K562 (cell line): ENCODE results near the gene INHBC. TPM values are rescaled to one million over a fixed set of nuclear protein-coding genes. Genes with fewer than 3 reads are reported as not detected.

Experiments
- ATAC-seq: fragments of 200-7000 bp; cut with Tn5 transposase; 3 replicates; pipeline ENCODE4 v1.9.1; 2020; ENCODE audit warnings: moderate library complexity
- BruUV-seq: library from RNA; stranded (reverse); fragments of 400-500 nt; replicated peaks from 2 replicates; lab custom pipeline; 2021; lab: Mats Ljungman, UMichigan
- CTCF ChIA-PET: fragments of 300-600 bp; formaldehyde crosslinking; extraction: SDS; loops from one replicate; lab custom pipeline; 2021; ENCODE audit warnings: low intra/inter-chr PET ratio; lab: Yijun Ruan, JAX
- POLR2A ChIA-PET: fragments of 300-600, 350-650 bp; sonication (Branson Sonifier 250); formaldehyde crosslinking; extraction: SDS; loops from one replicate; lab custom pipeline; 2021; ENCODE audit warnings: antibody characterized with exemption, inconsistent platforms; lab: Yijun Ruan, JAX
- DNase-seq, 4 experiments: peaks; one replicate each; pipeline versions ENCODE4 v3.0.0 to v3.0.0-alpha.2; 2011 to 2018; ENCODE audit warnings: low spot score in 3 of 4, mixed read lengths in 3 of 4; ENCODE audit errors: extremely low read depth in 1 of 4
- FAIRE-seq: peaks from 2 replicates; lab custom pipeline; 2011; peaks lifted over from hg19 to GRCh38; lab: Jason Lieb, UNC
- H2AFZ ChIP-seq: 2 replicates; pipeline ENCODE4 v1.6.0; 2011; ENCODE audit warnings: low read depth, low read length, control low read depth, inconsistent platforms
- H3K27ac ChIP-seq: fragments of 200-600 bp; 3 replicates; pipeline ENCODE4 v1.8.0; 2011; ENCODE audit warnings: low read depth, mild to moderate bottlenecking, control low read depth, inconsistent platforms, low read length, moderate library complexity, mixed read lengths; ENCODE audit errors: extremely low read depth
- H3K27me3 ChIP-seq, 2 experiments: fragments of 300-600 bp in 1 of 2; 2 replicates in 1 of 2; 3 replicates in 1 of 2; pipeline versions ENCODE4 v1.6.0 to v1.8.0; 2011; ENCODE audit warnings: inconsistent platforms in 2 of 2, low read length in 2 of 2, mild to moderate bottlenecking in 1 of 2, mixed read lengths in 1 of 2, moderate library complexity in 1 of 2; ENCODE audit not compliant: control insufficient read depth in 2 of 2, insufficient read depth in 2 of 2
- H3K36me3 ChIP-seq: fragments of 300-600 bp; 3 replicates; pipeline ENCODE4 v1.8.0; 2011; ENCODE audit warnings: mild to moderate bottlenecking, low read length, inconsistent platforms; ENCODE audit not compliant: control insufficient read depth, insufficient read depth
- H3K4me1 ChIP-seq, 2 experiments: fragments of 200-600 bp in 1 of 2; replicated peaks in 1 of 2; 2 replicates in 1 of 2; 3 replicates in 1 of 2; pipeline versions ENCODE4 v1.5.1 to v1.8.0; 2011; ENCODE audit warnings: inconsistent platforms in 2 of 2, low read length in 2 of 2, mild to moderate bottlenecking in 1 of 2, mixed read lengths in 1 of 2, moderate library complexity in 1 of 2; ENCODE audit not compliant: control insufficient read depth in 2 of 2, insufficient read depth in 2 of 2
- H3K4me2 ChIP-seq: 2 replicates; pipeline ENCODE4 v1.6.1; 2011; ENCODE audit warnings: low read length, control low read depth, inconsistent platforms, mixed read lengths; ENCODE audit not compliant: insufficient read depth
- H3K4me3 ChIP-seq: fragments of 200-600 bp; sonication (generic), shearing (Covaris generic); 2 replicates; pipeline ENCODE4 v1.5.1; 2016; ENCODE audit warnings: control low read depth, inconsistent platforms
- H3K79me2 ChIP-seq: fragments of 200-600 bp; 3 replicates; pipeline ENCODE4 v1.8.0; 2011; ENCODE audit warnings: low read length, inconsistent platforms; ENCODE audit not compliant: control insufficient read depth, insufficient read depth
- H3K9ac ChIP-seq, 2 experiments: 2 replicates each; pipeline versions ENCODE4 v1.6.0 to v1.6.1; 2011; ENCODE audit warnings: low read depth in 2 of 2, low read length in 2 of 2, control low read depth in 1 of 2, inconsistent platforms in 1 of 2, mild to moderate bottlenecking in 1 of 2, mixed read lengths in 1 of 2; ENCODE audit not compliant: insufficient read depth in 1 of 2
- H3K9me1 ChIP-seq: one replicate; pipeline ENCODE4 v1.6.0; 2011; ENCODE audit warnings: inconsistent platforms, mild to moderate bottlenecking, low read length, moderate library complexity; ENCODE audit not compliant: control insufficient read depth, insufficient read depth
- H3K9me3 ChIP-seq: replicated peaks from 2 replicates; pipeline ENCODE4 v1.5.1; 2011; ENCODE audit warnings: low read depth, low read length, inconsistent platforms; ENCODE audit not compliant: control insufficient read depth, insufficient read depth
- H4K20me1 ChIP-seq: replicated peaks from 2 replicates; pipeline ENCODE4 v1.6.1; 2011; ENCODE audit warnings: low read length, inconsistent platforms, mixed read lengths; ENCODE audit not compliant: control insufficient read depth, insufficient read depth
- HDAC1 ChIP-seq, 2 experiments: fragments of 450-650 bp; IDR thresholded peaks; 2 replicates each; pipeline ENCODE4 v1.6.1; 2016 to 2017; ENCODE audit warnings: inconsistent platforms in 1 of 2, mild to moderate bottlenecking in 1 of 2, moderate library complexity in 1 of 2
- JUND ChIP-seq, 2 experiments: IDR thresholded peaks; 2 replicates in 1 of 2; 3 replicates in 1 of 2; pipeline ENCODE4 v1.6.1; 2011; ENCODE audit warnings: borderline replicate concordance in 2 of 2, low read depth in 2 of 2, low read length in 2 of 2, improper control_type of control experiment in 1 of 2, missing biosample characterization in 1 of 2, missing genetic modification characterization in 1 of 2, missing genetic modification reagents in 1 of 2
- MEF2A ChIP-seq: IDR thresholded peaks from 2 replicates; pipeline ENCODE4 v1.6.1; 2011; ENCODE audit warnings: low read depth, mild to moderate bottlenecking, low read length, moderate library complexity; ENCODE audit not compliant: control insufficient read depth
- POLR2G ChIP-seq: fragments of 200-400 bp; formaldehyde crosslinking; IDR thresholded peaks from 2 replicates; pipeline ENCODE4 v1.6.1; 2017; ENCODE audit warnings: low read depth, mild to moderate bottlenecking, antibody characterized with exemption, low read length, moderate library complexity
- THRAP3 ChIP-seq: fragments of 450-650 bp; IDR thresholded peaks from 2 replicates; pipeline ENCODE4 v1.6.1; 2016; ENCODE audit warnings: mild to moderate bottlenecking, inconsistent platforms, borderline replicate concordance
- WGBS: fragments of 100-300 bp; shearing (Covaris generic); methylation state at CpG from one replicate; pipeline ENCODE4 v1.1.6; 2016; ENCODE audit warnings: low coverage, mixed read lengths; ENCODE audit not compliant: insufficient coverage; ENCODE audit errors: missing lambda C conversion rate; 5-methylcytosine and 5-hydroxymethylcytosine counted together
- in situ Hi-C: fragments of 300-500 bp; cut with MboI; formaldehyde crosslinking; loops from 4 replicates; pipeline ENCODE4 v1.15.0; 2018; ENCODE audit warnings: inconsistent platforms, mixed read lengths
- intact Hi-C: fragments of 100-400 bp; cut with micrococcal nuclease; formaldehyde crosslinking; loops from 2 replicates; pipeline ENCODE4 v1.14.2; 2022
- polyA plus RNA-seq, 8 experiments: library from polyadenylated mRNA; depleted of rRNA in 4 of 8; stranded (reverse) in 5 of 8; unstranded in 3 of 8; fragments of >200 nt; fragmentation: Nextera tagmentation in 2 of 8; fragmentation: Illumina TruSeq in 1 of 8; extraction: Ambion mirVana in 2 of 8; extraction: Trizol in 1 of 8; gene quantifications; 2 replicates each; pipeline versions ENCODE4 v1.2.1 to v1.2.3, GENCODE V29; 2011 to 2014; ENCODE audit warnings: inconsistent platforms in 1 of 8, missing spikeins in 1 of 8
- total RNA-seq, 7 experiments: library from RNA; depleted of rRNA in 6 of 7; stranded (reverse); fragments of >200 nt in 6 of 7; fragmentation: Illumina TruSeq in 2 of 7; extraction: Trizol in 2 of 7; gene quantifications; 2 replicates each; pipeline versions ENCODE4 v1.2.1 to v1.2.3, GENCODE V29; 2011 to 2021; ENCODE audit warnings: low replicate concordance in 1 of 7
- TF ChIP-seq, protein P1 (sequence below): fragments of 450-650 bp; IDR thresholded peaks from 2 replicates; pipeline ENCODE4 v1.6.1; 2016; ENCODE audit warnings: mild to moderate bottlenecking, moderate library complexity

Gene INHBC
- total and polyA plus RNA-seq, 9 of the 15 experiments (the other 6 are each of a cell fraction or from before 2014, with no cell fraction given): 0.07 to 0.24 (median 0.15) TPM; not detected in 4

DNA sequence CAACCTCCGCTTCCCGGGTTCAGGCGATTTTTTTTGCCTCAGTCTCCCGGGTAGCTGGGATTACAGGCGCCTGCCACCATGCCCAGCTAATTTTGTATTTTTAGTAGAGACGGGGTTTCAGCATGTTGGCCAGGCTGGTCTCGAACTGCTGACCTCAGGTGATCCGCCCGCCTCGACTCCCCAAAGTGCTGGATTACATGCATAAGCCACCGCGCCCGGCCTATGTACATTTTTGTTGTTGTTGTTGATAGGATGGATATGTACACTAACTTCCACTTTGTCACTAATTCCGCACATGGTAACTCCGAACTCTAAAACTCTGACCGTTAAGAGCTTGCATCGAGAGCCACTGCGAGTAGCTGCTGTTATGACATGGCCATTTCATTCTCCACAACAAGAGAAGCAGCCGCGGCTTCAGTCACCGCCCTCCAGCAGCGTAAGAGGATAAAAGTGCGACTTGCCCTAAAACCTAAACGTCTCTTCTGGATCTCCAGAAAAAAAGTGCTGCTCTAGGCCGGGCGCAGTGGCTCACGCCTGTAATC, 52.5 kb downstream of the INHBC start (continued):
- no peak for TF ChIP-seq MEF2A

DNA sequence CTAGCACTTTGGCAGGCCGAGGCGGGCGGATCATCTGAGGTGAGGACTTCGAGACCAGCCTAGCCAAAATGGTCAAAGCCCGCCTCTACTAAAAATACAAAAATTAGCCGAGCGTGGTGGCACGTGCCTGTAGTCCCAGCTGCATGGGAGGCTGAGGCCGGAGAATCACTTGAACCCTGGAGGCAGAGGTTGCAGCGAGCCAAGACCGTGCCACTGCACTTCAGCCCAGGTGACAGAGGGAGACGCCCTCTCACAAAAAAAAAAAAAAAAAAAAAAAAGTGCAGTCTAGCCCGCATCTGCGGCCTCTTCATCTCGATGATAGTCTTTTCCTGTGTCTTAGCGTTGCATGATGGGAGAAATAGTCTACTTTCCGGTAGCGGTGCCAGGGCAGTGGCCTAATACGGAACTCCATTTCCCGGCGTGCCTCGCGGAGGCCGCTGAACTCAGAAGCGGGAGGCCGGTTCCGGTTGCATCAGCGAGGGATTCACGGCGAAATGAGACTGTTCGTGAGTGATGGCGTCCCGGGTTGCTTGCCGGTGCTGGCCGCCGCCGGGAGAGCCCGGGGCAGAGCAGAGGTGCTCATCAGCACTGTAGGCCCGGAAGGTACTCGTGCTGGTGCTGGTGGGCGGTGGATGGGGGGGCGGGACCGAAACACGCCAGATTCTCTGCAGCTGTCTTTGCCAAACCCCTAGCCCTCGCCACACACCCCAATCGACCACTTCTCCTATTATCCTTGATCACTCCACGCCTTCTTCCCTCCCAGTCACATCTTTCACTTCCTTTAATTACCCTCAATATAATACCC, 53.2 kb downstream of the INHBC start, which contains the start of gene MARS1:
MARS1 (plus strand) TSS at position 472 of the 805 bp plus-strand sequence; CDS start at position 495, 23 bp downstream.
- intact Hi-C loops (loop anchor here (2.0 to 5.0 kb wide), 2 partner anchors 29 to 35 kb away; partner anchors contain the start of genes DDIT3, GLI1 and MBD6), in situ Hi-C loops (no loop called here)
- H2AFZ ChIP-seq: peak within 1 kb of the TSS; percentile 88
- H4K20me1 ChIP-seq: 0 out of 2 replicates have a peak, but pooled peaks cover 2% of the 10 kb centered on the region
- no peaks in the 10 kb centered on the region for H3K27me3 ChIP-seq
- H3K4me3 ChIP-seq: peak within 1 kb of the TSS; percentile 83
- 7% methylated on average over 45 of the region's 47 CpGs for WGBS
- H3K27ac ChIP-seq: peak within 1 kb of the TSS; percentile 92
- no TSS peak for BruUV-seq
- no peaks in the 10 kb centered on the region for H3K9me3 ChIP-seq
- H3K4me1 ChIP-seq: peaks cover 7 to 15% of the 10 kb centered on the region in 2 experiments
- FAIRE-seq (peak; percentile 88), ATAC-seq (peak; percentile 96), DNase-seq (peak; percentile 80 to 98 (median 86))
- POLR2A ChIA-PET: interaction anchor here (0.6 to 2.1 kb wide), 6 partner anchors 11 to 261 kb away, joined by 3 to 7 read pairs (median 3); no protein-coding TSS in a partner anchor
- peaks cover 3% of the 10 kb centered on the region for H3K9me1 ChIP-seq
- CTCF ChIA-PET: no interaction called here
- peaks cover 42% of the 10 kb centered on the region for H3K36me3 ChIP-seq
- H3K9ac ChIP-seq: peak within 1 kb of the TSS; percentile 99
- H3K4me2 ChIP-seq: peak within 1 kb of the TSS; percentile 98
- peaks cover 35% of the 10 kb centered on the region for H3K79me2 ChIP-seq
- TF ChIP-seq THRAP3 (no peak), POLR2G (peak; percentile 99), JUND (IDR thresholded peaks at IDR 0.05; ENCODE audit: borderline replicate concordance, low read depth, low read length) (peak; percentile 72; the same call in 1 of the 2 replicates), JUND (tag; IDR thresholded peaks at IDR 0.05; ENCODE audit: borderline replicate concordance, low read depth, low read length) (no peak; the same call in 2 of the 3 replicates), HDAC1 (IDR thresholded peaks at IDR 0.05) (peak in 1 of 2 experiments; percentile 86; a peak in 2 of 4 replicates)
- TF ChIP-seq, protein P1, sequence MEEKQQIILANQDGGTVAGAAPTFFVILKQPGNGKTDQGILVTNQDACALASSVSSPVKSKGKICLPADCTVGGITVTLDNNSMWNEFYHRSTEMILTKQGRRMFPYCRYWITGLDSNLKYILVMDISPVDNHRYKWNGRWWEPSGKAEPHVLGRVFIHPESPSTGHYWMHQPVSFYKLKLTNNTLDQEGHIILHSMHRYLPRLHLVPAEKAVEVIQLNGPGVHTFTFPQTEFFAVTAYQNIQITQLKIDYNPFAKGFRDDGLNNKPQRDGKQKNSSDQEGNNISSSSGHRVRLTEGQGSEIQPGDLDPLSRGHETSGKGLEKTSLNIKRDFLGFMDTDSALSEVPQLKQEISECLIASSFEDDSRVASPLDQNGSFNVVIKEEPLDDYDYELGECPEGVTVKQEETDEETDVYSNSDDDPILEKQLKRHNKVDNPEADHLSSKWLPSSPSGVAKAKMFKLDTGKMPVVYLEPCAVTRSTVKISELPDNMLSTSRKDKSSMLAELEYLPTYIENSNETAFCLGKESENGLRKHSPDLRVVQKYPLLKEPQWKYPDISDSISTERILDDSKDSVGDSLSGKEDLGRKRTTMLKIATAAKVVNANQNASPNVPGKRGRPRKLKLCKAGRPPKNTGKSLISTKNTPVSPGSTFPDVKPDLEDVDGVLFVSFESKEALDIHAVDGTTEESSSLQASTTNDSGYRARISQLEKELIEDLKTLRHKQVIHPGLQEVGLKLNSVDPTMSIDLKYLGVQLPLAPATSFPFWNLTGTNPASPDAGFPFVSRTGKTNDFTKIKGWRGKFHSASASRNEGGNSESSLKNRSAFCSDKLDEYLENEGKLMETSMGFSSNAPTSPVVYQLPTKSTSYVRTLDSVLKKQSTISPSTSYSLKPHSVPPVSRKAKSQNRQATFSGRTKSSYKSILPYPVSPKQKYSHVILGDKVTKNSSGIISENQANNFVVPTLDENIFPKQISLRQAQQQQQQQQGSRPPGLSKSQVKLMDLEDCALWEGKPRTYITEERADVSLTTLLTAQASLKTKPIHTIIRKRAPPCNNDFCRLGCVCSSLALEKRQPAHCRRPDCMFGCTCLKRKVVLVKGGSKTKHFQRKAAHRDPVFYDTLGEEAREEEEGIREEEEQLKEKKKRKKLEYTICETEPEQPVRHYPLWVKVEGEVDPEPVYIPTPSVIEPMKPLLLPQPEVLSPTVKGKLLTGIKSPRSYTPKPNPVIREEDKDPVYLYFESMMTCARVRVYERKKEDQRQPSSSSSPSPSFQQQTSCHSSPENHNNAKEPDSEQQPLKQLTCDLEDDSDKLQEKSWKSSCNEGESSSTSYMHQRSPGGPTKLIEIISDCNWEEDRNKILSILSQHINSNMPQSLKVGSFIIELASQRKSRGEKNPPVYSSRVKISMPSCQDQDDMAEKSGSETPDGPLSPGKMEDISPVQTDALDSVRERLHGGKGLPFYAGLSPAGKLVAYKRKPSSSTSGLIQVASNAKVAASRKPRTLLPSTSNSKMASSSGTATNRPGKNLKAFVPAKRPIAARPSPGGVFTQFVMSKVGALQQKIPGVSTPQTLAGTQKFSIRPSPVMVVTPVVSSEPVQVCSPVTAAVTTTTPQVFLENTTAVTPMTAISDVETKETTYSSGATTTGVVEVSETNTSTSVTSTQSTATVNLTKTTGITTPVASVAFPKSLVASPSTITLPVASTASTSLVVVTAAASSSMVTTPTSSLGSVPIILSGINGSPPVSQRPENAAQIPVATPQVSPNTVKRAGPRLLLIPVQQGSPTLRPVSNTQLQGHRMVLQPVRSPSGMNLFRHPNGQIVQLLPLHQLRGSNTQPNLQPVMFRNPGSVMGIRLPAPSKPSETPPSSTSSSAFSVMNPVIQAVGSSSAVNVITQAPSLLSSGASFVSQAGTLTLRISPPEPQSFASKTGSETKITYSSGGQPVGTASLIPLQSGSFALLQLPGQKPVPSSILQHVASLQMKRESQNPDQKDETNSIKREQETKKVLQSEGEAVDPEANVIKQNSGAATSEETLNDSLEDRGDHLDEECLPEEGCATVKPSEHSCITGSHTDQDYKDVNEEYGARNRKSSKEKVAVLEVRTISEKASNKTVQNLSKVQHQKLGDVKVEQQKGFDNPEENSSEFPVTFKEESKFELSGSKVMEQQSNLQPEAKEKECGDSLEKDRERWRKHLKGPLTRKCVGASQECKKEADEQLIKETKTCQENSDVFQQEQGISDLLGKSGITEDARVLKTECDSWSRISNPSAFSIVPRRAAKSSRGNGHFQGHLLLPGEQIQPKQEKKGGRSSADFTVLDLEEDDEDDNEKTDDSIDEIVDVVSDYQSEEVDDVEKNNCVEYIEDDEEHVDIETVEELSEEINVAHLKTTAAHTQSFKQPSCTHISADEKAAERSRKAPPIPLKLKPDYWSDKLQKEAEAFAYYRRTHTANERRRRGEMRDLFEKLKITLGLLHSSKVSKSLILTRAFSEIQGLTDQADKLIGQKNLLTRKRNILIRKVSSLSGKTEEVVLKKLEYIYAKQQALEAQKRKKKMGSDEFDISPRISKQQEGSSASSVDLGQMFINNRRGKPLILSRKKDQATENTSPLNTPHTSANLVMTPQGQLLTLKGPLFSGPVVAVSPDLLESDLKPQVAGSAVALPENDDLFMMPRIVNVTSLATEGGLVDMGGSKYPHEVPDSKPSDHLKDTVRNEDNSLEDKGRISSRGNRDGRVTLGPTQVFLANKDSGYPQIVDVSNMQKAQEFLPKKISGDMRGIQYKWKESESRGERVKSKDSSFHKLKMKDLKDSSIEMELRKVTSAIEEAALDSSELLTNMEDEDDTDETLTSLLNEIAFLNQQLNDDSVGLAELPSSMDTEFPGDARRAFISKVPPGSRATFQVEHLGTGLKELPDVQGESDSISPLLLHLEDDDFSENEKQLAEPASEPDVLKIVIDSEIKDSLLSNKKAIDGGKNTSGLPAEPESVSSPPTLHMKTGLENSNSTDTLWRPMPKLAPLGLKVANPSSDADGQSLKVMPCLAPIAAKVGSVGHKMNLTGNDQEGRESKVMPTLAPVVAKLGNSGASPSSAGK: peak; percentile 74
